IPS-NIHi7 (cell line): Measurements from ENCODE around the gene TTYH3.

Experiments
- DNase-seq: peaks from one replicate; pipeline ENCODE4 v3.0.0; 2012; ENCODE audit warnings: mixed read lengths; ENCODE audit errors: extremely low spot score

TTYH3 gene

GRCh38 chr7:2708547-2709310, 76.9 kb downstream of the TTYH3 start:
- DNase-seq = no peak

GRCh38 chr7:2709553-2710285, 77.9 kb downstream of the TTYH3 start:
- peak; percentile 95 for DNase-seq

DNA sequence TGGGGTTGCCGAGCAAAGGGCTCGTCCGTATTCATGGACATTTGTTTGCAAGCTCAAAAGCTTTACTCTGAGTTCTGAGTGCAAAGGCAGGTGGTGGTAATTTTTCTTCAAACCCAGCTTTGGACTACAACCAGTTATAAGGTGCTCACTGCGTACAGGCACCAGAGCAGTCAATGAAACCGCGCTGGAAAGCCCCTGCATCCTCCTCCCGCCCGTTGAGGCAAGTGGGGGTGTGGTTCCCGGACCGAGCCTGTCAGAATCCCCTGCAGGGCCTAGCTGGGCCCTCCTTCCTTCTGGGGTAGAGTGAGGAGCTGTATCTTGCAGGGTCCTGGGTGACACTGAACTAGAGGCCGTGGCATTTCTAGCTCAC, 78.5 kb downstream of the TTYH3 start:
- DNase-seq = no peak

DNA sequence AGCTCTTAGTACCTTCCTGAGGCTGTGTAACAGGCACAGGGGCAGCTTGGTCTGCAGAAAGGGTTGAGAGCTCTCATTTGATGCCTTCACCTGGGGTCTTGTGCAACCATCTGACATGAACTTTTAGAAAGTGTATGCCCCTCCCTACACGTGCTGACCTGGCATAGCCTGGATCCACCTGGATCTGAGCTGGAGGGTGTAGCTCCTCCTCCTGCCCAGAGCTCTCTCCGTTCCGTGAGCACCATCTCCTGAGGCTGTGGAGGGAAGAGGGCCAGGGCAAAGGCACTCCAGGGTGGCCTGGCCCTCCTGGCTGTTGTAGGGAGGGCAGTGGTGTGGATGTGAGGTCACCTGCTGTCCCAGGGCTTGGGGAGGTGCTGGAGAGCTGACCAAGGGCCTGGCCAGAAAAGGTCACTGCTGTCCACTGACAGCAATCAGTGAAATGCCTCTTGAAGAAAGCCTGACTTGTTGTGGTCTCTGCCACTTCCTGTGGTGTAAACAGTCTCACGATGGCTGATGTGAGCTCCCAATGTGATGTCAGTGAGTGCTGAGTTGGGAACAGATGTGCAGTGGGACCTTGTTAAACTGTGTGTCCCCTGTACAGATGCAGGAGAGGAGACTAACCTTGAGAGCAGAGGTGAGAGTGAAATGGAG, 79.2 kb downstream of the TTYH3 start:
- DNase-seq = no peak

GRCh38 chr7:2711895-2712675, 80.3 kb downstream of the TTYH3 start:
- DNase-seq = no peak

GRCh38 chr7:2713370-2713769, 81.6 kb downstream of the TTYH3 start:
- no peak for DNase-seq

DNA sequence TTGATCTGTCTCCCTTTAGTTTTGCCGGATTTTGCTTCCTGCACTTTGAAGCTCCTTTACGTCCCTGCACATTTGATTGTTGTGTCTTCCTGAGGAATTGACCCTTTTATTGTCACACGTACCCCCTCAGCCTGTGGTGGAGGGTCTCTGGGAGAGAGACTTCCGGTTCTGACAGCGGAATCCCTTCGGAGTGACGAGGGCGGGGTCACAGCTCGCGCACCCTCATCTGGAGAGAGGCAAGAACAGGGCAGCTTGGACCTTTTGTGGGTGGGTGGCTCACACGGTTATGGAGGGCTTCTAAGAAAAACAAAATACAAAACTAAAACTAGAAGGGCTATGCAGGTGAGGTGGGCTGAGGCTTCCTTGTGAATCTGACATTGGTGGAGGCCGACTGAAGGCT, 82.2 kb downstream of the TTYH3 start:
- DNase-seq = no peak
